Measurements from ENCODE around the gene VCAN. TPM values are rescaled to one million over a fixed set of nuclear protein-coding genes. Genes with fewer than 3 reads are reported as not detected.

VCAN gene
- total RNA-seq, 8 experiments from 2014 or later, result 3.5 to 611 (median 61.0) TPM

DNA sequence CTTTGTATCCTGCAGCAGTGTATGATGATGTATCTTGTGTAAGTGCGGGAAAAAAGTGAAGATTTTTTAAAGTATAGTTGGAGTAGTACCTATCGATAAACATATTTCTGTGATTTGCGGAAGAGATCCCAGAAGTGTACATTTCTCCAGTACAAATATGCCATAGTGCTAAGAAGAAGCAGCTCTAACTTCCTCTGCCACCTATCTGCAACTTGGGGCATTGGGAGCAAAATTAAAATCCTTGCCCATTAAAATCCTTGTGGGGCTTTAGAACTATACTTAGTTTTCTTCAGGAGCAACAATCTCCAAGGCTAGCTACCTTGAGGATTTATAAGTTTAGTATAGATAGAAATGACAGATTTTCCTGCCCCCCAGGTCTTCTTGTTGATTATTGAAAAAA is 123.7 kb downstream of the VCAN start:
- in situ Hi-C loops (cut with MboI; ENCODE audit: low pct_unique_long_range_greater_than_20kb in 2 of 9, low sequenced_read_pairs in 9 of 9, unreplicated experiment in 9 of 9), result no loop called here
- no peak overlapping the region for H3K4me3 ChIP-seq
- no peak overlapping the region for H3K27ac ChIP-seq

DNA sequence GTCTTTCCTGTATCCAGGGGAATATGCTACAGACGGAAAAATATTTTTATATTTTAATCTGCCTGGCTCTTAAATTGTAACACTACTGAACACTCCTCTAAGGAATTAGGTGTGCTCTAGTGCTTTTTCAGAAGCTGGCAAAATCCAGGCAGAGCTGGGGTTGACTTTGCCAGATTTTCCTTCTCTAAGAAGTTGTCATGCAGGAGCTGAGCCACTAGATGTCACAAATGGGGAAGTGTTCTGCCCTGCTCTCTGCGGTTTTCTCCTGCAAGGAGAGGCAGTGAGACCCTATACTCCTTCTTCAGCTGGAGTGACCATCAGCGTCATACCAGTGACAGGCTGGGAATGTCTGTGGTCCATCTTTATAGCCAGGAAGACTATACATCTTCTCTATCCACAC is 136.6 kb downstream of the VCAN start:
- Histone ChIP-seq H3K4me3 (no peak overlapping the region), H3K27ac (no peak overlapping the region), H3K4me1 (replicated peaks in 1 of 2) (peaks cover 0 to 10% of the 10 kb centered on the region in 2 donors)
- ATAC-seq (replicated peaks in 6 of 8), result peak; percentile 32 to 82 (median 60)
- in situ Hi-C loops (cut with MboI; ENCODE audit: low pct_unique_long_range_greater_than_20kb in 2 of 9, low sequenced_read_pairs in 9 of 9, unreplicated experiment in 9 of 9), result no loop called here
- WGBS, 10 experiments, result 0 to 50% (median 17%) methylated on average over 1 to 3 of the region's 3 CpGs; no CpG with 5 or more reads in 4 of the 10 experiments

More for the DNA sequence above, 123.7 kb downstream of the VCAN start:
- no peaks in the 10 kb centered on the region for H3K4me1 ChIP-seq (replicated peaks in 1 of 2)
- no peak for ATAC-seq (replicated peaks in 6 of 8)
- 93 to 100% (median 100%) methylated on average over 1 to 3 of the region's 3 CpGs; no CpG with 5 or more reads in 2 of the 10 experiments for WGBS, 10 experiments

DNA sequence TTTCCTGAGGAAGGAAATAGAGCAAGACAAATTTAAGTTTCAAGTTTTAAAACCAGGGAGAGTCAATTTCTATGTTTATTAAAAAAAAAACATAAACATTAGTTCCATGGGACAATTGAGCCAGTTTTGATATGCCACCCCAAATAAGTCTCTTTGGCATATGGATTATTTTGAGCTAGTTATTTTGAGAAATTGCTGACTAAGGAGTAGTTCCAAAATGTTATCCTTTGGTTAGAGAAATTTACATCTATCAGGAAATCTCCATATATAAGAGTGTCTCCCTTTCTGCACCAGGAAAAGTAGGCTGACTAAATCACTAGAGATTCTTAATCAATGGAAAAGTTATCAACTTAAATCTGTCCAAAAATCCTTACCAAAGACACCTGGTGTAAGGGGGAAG is 143.3 kb downstream of the VCAN start:
- no peak overlapping the region for H3K4me3 ChIP-seq
- no peak for ATAC-seq (replicated peaks in 6 of 8)
- H3K4me1 ChIP-seq (replicated peaks in 1 of 2), result no peaks in the 10 kb centered on the region
- H3K27ac ChIP-seq, result no peak overlapping the region
- in situ Hi-C loops (cut with MboI; ENCODE audit: low pct_unique_long_range_greater_than_20kb in 2 of 9, low sequenced_read_pairs in 9 of 9, unreplicated experiment in 9 of 9), result no loop called here

DNA sequence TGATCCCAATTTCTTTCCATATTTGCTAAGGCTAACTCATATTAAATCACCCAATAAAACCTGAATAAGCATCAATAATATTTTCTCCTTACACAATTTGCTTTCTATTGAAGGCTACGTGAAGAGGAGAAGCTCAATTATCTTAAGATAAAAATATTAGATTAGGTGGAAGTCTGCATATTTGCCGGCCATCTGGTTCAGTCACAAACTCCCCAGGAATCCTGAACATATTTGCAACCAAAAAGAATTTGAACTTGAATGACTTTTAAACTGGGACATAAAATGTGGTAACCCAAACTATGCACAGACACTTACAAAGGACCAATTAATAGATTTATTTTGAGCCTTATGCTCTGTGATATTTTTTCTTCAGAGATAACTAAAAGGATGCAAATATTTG is 156.8 kb downstream of the VCAN start:
- H3K4me1 ChIP-seq (replicated peaks in 1 of 2), result no peaks in the 10 kb centered on the region
- no peak for ATAC-seq (replicated peaks in 6 of 8)
- in situ Hi-C loops (cut with MboI; ENCODE audit: low pct_unique_long_range_greater_than_20kb in 2 of 9, low sequenced_read_pairs in 9 of 9, unreplicated experiment in 9 of 9), result no loop called here
- H3K4me3 ChIP-seq, result no peak overlapping the region
- WGBS, 10 experiments, result 0 to 100% (median 53%) methylated on average over 1 to 2 of the region's 2 CpGs; no CpG with 5 or more reads in 2 of the 10 experiments
- no peak overlapping the region for H3K27ac ChIP-seq

Other genes with a start within 250 kb of the VCAN start
- gene HAPLN1, start 249.1 kb downstream of the VCAN start, total RNA-seq, result 10 to 100 TPM in 1 of 8 experiments, 1 to 10 TPM in 2, under 1 TPM in 3, not detected in 2; 0.04 to 10.5 (median 2.6) TPM

All from motor neuron (in vitro differentiated cells).